Tibial nerve (tissue), 4 donors: ENCODE results near the gene HDGFL2. TPM values are rescaled to one million over a fixed set of nuclear protein-coding genes. Genes with fewer than 3 reads are reported as not detected.

Experiments used
- DNase-seq, 2 donors: peaks; one replicate each; pipeline ENCODE4 v3.0.0-alpha.2; 2019; ENCODE audit warnings: low spot score in 2 of 2
- H3K27ac ChIP-seq, 4 donors: fragments of 200-600 bp; sonication (generic) in 3 of 4; one replicate each; pipeline ENCODE4 v1.5.1; 2017 to 2019; ENCODE audit warnings: mild to moderate bottlenecking in 1 of 4
- H3K27me3 ChIP-seq, 2 donors: fragments of 200-600 bp; sonication (generic) in 1 of 2; one replicate each; pipeline versions ENCODE4 v1.5.1 to v1.6.0; 2017 to 2019
- H3K36me3 ChIP-seq, 3 donors: fragments of 200-600 bp; sonication (generic); one replicate each; pipeline ENCODE4 v1.5.1; 2018 to 2019
- H3K4me1 ChIP-seq, 4 donors: fragments of 200-600 bp; sonication (generic) in 3 of 4; one replicate each; pipeline ENCODE4 v1.5.1; 2017 to 2019
- H3K4me3 ChIP-seq, 4 donors: fragments of 200-600 bp; sonication (generic) in 3 of 4; one replicate each; pipeline ENCODE4 v1.5.1; 2017 to 2019; ENCODE audit warnings: mild to moderate bottlenecking in 1 of 4, moderate library complexity in 1 of 4
- H3K9me3 ChIP-seq, 4 donors: fragments of 200-600 bp; sonication (generic) in 3 of 4; one replicate each; pipeline ENCODE4 v1.5.1; 2017 to 2019
- EP300 ChIP-seq, 2 donors: sonication (generic); formaldehyde crosslinking; IDR thresholded peaks; one replicate each; pipeline ENCODE4 v1.6.1; 2017; ENCODE audit warnings: antibody characterized with exemption in 2 of 2, mild to moderate bottlenecking in 1 of 2
- POLR2A ChIP-seq, 2 donors: fragments of 450-650 bp; IDR thresholded peaks; one replicate each; pipeline ENCODE4 v1.6.1; 2017; ENCODE audit warnings: antibody characterized with exemption in 2 of 2, mild to moderate bottlenecking in 2 of 2, moderate library complexity in 2 of 2
- WGBS, 2 donors: methylation state at CpG; one replicate each; pipeline ENCODE4 v1.1.5; 2018; 5-methylcytosine and 5-hydroxymethylcytosine counted together
- total RNA-seq, 4 donors: library from RNA; depleted of rRNA; stranded (reverse); fragments of >200 nt; gene quantifications; one replicate each; pipeline ENCODE4 v1.1.0, GENCODE V29; 2016
- TF ChIP-seq, protein P1 (sequence below), 5 experiments: fragments of 200-600 bp in 3 of 5; fragments of 450-650 bp in 2 of 5; sonication (generic) in 3 of 5; IDR thresholded peaks; one replicate each; pipeline ENCODE4 v1.5.1; 2016 to 2019; ENCODE audit warnings: antibody characterized with exemption in 5 of 5, mild to moderate bottlenecking in 3 of 5, moderate library complexity in 2 of 5

The HDGFL2 gene
- total RNA-seq, 4 donors from 2014 or later, result 30.2 to 54.0 (median 48.7) TPM

DNA sequence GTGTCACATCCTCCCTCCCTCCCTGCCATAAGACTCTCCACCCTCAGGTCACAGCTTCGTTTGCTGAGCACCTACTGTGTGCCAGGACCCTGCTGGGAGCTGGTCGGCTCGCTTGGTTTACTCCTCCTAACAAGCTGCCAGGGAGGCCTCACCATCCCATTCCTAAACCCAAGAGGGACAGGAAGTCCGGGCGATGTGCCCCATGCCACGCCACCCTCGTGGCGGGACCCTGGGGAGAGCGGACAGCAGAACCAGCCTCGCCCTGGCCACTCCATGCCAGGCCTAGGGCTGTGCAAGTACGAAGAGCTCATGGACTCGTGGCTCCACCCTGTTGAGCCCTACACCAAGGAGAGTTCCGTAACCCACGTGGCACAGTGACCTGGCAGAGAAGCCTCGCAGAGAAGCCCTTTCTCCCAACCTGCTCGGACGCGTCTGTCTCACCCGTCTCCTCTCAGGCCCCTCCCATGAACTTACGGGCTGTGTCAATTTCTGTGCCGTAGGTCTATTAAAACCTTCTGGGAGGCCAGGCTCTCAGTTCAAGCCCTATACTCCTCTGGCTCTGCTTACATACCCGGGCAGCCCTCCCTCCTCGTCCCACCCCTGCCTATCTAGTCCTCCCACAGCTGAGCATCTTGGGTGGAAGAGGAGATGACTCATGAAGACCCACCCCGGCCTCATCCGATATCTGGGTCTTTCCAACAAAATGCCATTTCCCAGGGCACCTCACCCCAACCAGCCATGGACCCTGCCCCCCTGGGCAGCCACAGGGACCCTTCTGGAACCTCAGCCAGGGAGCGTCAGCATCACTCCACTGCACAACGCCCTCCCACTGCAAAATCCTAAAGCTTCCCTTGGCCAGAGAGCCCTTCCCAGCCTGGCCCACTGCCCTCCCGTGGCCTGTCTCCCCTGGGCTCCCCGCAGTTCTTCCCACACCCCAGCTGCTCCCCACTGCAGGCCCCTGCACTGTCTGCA, 17.1 kb upstream of the HDGFL2 start:
- peaks cover 0 to 50% (median 3%) of the 10 kb centered on the region in 3 donors for H3K36me3 ChIP-seq
- DNase-seq, result no peak
- TF ChIP-seq EP300 (IDR thresholded peaks at IDR 0.05) (no peak), POLR2A (IDR thresholded peaks at IDR 0.05) (no peak)
- TF ChIP-seq, protein P1, sequence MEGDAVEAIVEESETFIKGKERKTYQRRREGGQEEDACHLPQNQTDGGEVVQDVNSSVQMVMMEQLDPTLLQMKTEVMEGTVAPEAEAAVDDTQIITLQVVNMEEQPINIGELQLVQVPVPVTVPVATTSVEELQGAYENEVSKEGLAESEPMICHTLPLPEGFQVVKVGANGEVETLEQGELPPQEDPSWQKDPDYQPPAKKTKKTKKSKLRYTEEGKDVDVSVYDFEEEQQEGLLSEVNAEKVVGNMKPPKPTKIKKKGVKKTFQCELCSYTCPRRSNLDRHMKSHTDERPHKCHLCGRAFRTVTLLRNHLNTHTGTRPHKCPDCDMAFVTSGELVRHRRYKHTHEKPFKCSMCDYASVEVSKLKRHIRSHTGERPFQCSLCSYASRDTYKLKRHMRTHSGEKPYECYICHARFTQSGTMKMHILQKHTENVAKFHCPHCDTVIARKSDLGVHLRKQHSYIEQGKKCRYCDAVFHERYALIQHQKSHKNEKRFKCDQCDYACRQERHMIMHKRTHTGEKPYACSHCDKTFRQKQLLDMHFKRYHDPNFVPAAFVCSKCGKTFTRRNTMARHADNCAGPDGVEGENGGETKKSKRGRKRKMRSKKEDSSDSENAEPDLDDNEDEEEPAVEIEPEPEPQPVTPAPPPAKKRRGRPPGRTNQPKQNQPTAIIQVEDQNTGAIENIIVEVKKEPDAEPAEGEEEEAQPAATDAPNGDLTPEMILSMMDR (IDR thresholded peaks at IDR 0.05), result no peak
- H3K4me3 ChIP-seq, result peak overlapping the region in 1 of 4 donors; percentile 84
- peak overlapping the region in 3 of 4 donors; percentile 60 to 96 (median 87) for H3K27ac ChIP-seq
- H3K27me3 ChIP-seq, result no peaks in the 10 kb centered on the region
- peaks cover 0 to 38% (median 19%) of the 10 kb centered on the region in 4 donors for H3K4me1 ChIP-seq
- H3K9me3 ChIP-seq, result no peaks in the 10 kb centered on the region
- 60% methylated on average over 26 to 29 of the region's 29 CpGs for WGBS, 2 donors

DNA sequence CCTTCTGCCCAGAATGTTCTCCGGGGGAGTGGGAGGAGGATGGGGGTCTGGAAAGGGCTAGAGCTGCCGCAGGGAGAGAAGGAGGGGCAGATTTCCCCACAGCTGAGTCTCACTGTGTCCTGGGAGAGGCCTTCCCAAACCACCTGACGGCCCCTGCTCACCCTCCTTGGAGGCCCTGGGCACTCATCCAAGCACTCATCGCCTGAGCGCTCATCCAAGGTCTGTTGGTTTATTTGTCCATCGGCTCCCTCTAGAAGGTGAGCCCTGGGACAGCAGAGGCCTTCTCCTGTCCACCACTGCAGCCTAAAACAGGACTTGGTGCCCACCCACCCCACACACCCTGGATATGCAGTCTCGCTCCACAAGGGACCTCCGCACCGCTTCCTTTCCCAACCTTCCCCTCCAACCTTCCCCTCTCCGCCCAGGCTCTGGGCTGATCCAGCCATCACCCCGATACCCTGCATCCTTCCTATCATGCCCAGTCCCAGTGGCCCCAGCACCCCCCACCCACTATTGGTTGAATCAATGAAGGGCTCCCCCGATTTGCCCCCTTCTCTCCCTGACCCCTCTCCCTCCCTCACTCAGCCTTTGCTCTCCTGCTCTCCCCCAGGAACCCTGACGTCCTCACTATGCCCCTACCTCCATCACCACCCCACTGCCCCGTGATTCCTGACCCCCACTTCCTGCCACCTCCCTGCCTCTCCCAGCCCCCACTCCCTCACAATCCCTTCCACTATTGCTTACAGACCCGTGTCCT, 16.2 kb upstream of the HDGFL2 start:
- Histone ChIP-seq H3K4me3 (peak overlapping the region in 3 of 4 donors; percentile 65 to 90 (median 84)), H3K27ac (peak overlapping the region; percentile 83 to 96 (median 92)), H3K9me3 (no peaks in the 10 kb centered on the region), H3K36me3 (peaks cover 0 to 41% (median 3%) of the 10 kb centered on the region in 3 donors), H3K4me1 (peaks cover 0 to 38% (median 19%) of the 10 kb centered on the region in 4 donors), H3K27me3 (no peaks in the 10 kb centered on the region)
- 29 to 42% methylated on average over 15 of the region's 15 CpGs for WGBS, 2 donors
- DNase-seq, result peak; percentile 47 to 50
- TF ChIP-seq POLR2A (IDR thresholded peaks at IDR 0.05) (no peak), EP300 (IDR thresholded peaks at IDR 0.05) (no peak)
- TF ChIP-seq, protein P1 (IDR thresholded peaks at IDR 0.05), result no peak

DNA sequence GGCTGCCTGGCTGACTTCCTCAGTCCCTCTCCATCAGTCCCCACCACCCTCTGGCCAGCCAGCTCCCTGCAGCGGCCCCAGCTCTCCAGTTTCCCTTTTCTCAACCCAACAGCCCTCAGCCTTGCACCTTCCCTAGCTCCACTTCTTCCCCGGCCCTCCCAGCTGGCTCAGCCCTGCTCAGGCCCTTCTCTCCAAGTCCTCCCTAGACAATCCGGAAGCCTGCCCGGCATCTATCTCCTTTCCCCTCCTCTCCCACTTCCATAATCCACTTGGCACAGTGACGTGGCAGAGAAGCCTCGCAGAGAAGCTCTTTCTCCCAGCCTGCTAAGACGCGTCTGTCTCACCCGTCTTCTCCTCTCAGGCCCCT, 15.6 kb upstream of the HDGFL2 start:
- Histone ChIP-seq H3K4me3 (peak overlapping the region; percentile 65 to 90 (median 82)), H3K27me3 (no peaks in the 10 kb centered on the region), H3K4me1 (peaks cover 0 to 38% (median 19%) of the 10 kb centered on the region in 4 donors), H3K27ac (peak overlapping the region; percentile 83 to 96 (median 92)), H3K9me3 (no peaks in the 10 kb centered on the region), H3K36me3 (peaks cover 0 to 35% (median 3%) of the 10 kb centered on the region in 3 donors)
- TF ChIP-seq POLR2A (IDR thresholded peaks at IDR 0.05), result no peak
- no peak for TF ChIP-seq EP300 (IDR thresholded peaks at IDR 0.05)
- TF ChIP-seq, protein P1 (IDR thresholded peaks at IDR 0.05), result no peak
- DNase-seq, result no peak
- 1% methylated on average over 9 of the region's 9 CpGs for WGBS, 2 donors

DNA sequence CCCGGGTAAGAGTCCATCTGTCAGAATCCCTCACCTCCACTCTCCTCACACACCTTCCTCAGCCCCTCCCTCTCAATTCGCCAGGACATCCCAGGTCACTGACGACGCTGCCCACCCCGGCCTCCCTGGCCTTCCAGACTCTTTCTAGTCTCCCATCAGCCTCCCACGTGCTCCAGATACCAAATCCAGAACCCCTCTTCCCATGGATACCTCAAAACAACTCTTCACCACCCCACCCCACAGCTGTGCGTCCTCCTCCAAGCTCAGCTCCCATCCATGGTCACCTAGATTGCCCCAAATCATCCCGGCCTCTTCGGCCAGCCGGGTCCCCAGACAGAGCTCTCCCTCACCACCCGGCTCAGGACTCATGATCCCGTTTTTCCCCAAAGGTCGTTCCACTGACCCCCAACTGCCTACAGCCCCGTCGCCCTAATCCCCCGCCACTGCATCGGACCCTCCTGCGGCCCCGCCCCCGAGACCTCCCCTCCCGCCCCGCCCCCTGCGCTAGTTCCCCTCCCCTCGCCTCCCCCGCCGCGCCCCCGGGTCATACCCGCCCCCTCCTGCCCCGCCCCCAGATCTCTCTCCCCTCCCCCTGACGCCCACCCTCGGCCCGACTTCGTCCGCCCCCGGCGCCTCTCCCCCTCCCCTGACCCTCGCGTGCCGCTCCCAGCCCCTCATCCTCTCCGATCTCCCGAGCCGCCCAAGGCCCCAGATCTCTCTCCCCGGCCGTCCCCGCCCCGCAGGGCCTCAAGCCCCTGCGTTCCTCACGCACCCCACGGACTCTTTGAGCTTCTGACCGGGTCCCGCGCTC, 15.0 kb upstream of the HDGFL2 start:
- H3K27ac ChIP-seq, result peak overlapping the region; percentile 83 to 96 (median 92)
- 1 to 4% methylated on average over 24 to 48 of the region's 53 CpGs for WGBS, 2 donors
- peak overlapping the region; percentile 65 to 90 (median 82) for H3K4me3 ChIP-seq
- peaks cover 0 to 29% (median 3%) of the 10 kb centered on the region in 3 donors for H3K36me3 ChIP-seq
- no peaks in the 10 kb centered on the region for H3K27me3 ChIP-seq
- peak in 1 of 2 donors; percentile 28 for DNase-seq
- H3K9me3 ChIP-seq, result no peaks in the 10 kb centered on the region
- TF ChIP-seq POLR2A (IDR thresholded peaks at IDR 0.05) (no peak), EP300 (IDR thresholded peaks at IDR 0.05) (no peak)
- peaks cover 0 to 38% (median 19%) of the 10 kb centered on the region in 4 donors for H3K4me1 ChIP-seq
